ENCODE measurements around the gene SYNM. TPM values are rescaled to one million over a fixed set of nuclear protein-coding genes. Genes with fewer than 3 reads are reported as not detected.

SYNM gene
- total and polyA plus RNA-seq, 2 of the 8 experiments (the other 6 are each of a cell fraction or from before 2014, with no cell fraction given), result 0.89 to 2.0 TPM

GRCh38 chr15:99151156-99151555 is 46.3 kb downstream of the SYNM start (continued):
- TF ChIP-seq CHD7 (IDR thresholded peaks at IDR 0.05; ENCODE audit: insufficient replicate concordance, low read length), result no peak
- TF ChIP-seq SP2 (IDR thresholded peaks at IDR 0.05; ENCODE audit: low read length), result no peak
- no peak for TF ChIP-seq RBBP5 (IDR thresholded peaks at IDR 0.05; ENCODE audit: borderline replicate concordance, low read depth, low read length)
- no peak for TF ChIP-seq JUN (IDR thresholded peaks at IDR 0.05; ENCODE audit: low read depth, low read length)
- TF ChIP-seq TBP (IDR thresholded peaks at IDR 0.05; ENCODE audit: low read depth, low read length), result no peak
- no peak for TF ChIP-seq TAF7 (optimal IDR thresholded peaks at IDR 0.05; ENCODE audit: borderline replicate concordance, low read depth, low read length)
- no peak for TF ChIP-seq SUZ12 (IDR thresholded peaks at IDR 0.05; ENCODE audit: low read length)
- no peak for TF ChIP-seq ATF2 (IDR thresholded peaks at IDR 0.05; ENCODE audit: low read length)
- TF ChIP-seq KDM5A (IDR thresholded peaks at IDR 0.05; ENCODE audit: low read length), result no peak
- no peak for TF ChIP-seq EGR1 (IDR thresholded peaks at IDR 0.05; ENCODE audit: borderline replicate concordance, low read depth, low read length)
